Measurements from ENCODE around the gene DROSHA.
"Not testable (repeated sequence)": the region's sequence is repeated elsewhere in the genome, so short reads cannot be mapped to it uniquely, and the experiment has no call there.

DROSHA gene

GRCh38 chr5:31561946-31562345, 30.1 kb upstream of the DROSHA start:
- H3K9me3 ChIP-seq (replicated peaks in 1 of 11) = peaks cover 18 to 33% (median 27%) of the 10 kb centered on the region in 11 experiments
- peaks cover 2 to 13% (median 6%) of the 10 kb centered on the region in 11 experiments; a peak in 14 of 22 replicates for H3K36me3 ChIP-seq
- no peak for TF ChIP-seq Cebpa-rat (IDR thresholded peaks at IDR 0.05)
- H3K4me1 ChIP-seq = peaks cover 0 to 14% (median 0%) of the 10 kb centered on the region in 10 experiments; a peak in 2 of 20 replicates
- H3K4me3 ChIP-seq = no peak overlapping the region
- H3K27ac ChIP-seq = no peak overlapping the region
- no peak overlapping the region for H3K4me2 ChIP-seq
- no peaks in the 10 kb centered on the region for H4K20me1 ChIP-seq
- H3K27me3 ChIP-seq = no peaks in the 10 kb centered on the region
- H3K9ac ChIP-seq = no peak overlapping the region

DNA sequence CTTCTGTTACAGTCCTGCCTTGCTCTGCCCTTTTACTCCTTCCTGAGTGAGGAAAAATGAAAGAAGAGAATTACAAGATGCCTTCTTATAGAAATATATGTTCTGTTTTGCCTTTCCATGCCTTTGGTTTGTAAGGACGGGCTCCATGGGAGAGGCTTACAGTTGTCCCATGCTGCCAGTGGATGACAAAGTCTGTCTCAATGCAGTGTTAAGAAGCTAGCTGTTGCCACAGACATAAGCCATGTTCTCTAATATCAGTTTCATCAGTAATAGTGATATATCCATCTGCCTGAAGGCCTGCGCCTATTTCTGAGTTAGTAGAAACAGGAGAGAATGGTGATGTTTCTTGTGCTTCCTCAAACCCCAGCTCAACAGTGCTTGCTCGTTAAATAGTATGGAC, 28.0 kb upstream of the DROSHA start:
- Histone ChIP-seq H3K9ac (no peak overlapping the region), H3K36me3 (peaks cover 18 to 32% (median 23%) of the 10 kb centered on the region in 11 experiments), H3K27ac (no peak overlapping the region), H3K4me2 (no peak overlapping the region), H3K9me3 (replicated peaks in 1 of 11) (peaks cover 8 to 14% (median 12%) of the 10 kb centered on the region in 11 experiments), H4K20me1 (no peaks in the 10 kb centered on the region), H3K4me1 (0 out of 20 replicates have a peak, but pooled peaks cover 0 to 6% (median 0%) of the 10 kb centered on the region in 10 experiments), H3K27me3 (no peaks in the 10 kb centered on the region), H3K4me3 (no peak overlapping the region)
- TF ChIP-seq Cebpa-rat (IDR thresholded peaks at IDR 0.05) = no peak

DNA sequence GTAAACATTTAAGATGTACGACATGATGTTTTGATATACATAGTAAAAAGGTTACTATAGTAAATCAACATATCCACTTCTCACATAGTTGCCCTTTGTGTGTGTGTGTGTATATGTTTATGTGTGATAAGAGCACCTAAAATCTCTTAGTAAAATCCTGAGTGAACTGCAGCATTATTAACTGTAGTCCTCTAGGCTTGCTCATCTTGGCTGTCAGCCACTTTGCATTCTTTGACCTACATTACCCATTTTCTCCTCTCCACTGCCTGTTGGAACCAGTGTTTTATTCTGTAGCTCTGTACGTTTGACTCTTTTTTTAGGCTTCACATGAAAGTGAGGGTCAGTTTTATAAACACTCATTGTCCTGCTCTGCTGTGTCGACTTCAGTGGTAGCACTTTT, 24.6 kb upstream of the DROSHA start:
- H3K9me3 ChIP-seq (replicated peaks in 1 of 11) = no peaks in the 10 kb centered on the region
- no peak overlapping the region for H3K9ac ChIP-seq
- no peaks in the 10 kb centered on the region for H3K27me3 ChIP-seq
- no peak overlapping the region for H3K27ac ChIP-seq
- H3K4me1 ChIP-seq = no peaks in the 10 kb centered on the region
- no peak for TF ChIP-seq Cebpa-rat (IDR thresholded peaks at IDR 0.05)
- H3K4me3 ChIP-seq = no peak overlapping the region
- no peak overlapping the region for H3K4me2 ChIP-seq
- H4K20me1 ChIP-seq = no peaks in the 10 kb centered on the region
- peaks cover 47 to 65% (median 57%) of the 10 kb centered on the region in 11 experiments for H3K36me3 ChIP-seq

- H3K9ac ChIP-seq = no peak overlapping the region
- no peak for TF ChIP-seq Cebpa-rat (IDR thresholded peaks at IDR 0.05)
- H3K9me3 ChIP-seq (replicated peaks in 1 of 11) = no peaks in the 10 kb centered on the region
- H4K20me1 ChIP-seq = no peaks in the 10 kb centered on the region
- H3K27ac ChIP-seq = no peak overlapping the region
- H3K36me3 ChIP-seq = peaks cover 51 to 73% (median 68%) of the 10 kb centered on the region in 11 experiments
- no peak overlapping the region for H3K4me2 ChIP-seq
- no peaks in the 10 kb centered on the region for H3K4me1 ChIP-seq
- H3K27me3 ChIP-seq = no peaks in the 10 kb centered on the region
- H3K4me3 ChIP-seq = no peak overlapping the region
These were observed 22.7 kb upstream of the DROSHA start for GRCh38 chr5:31554552-31554951.

GRCh38 chr5:31553863-31554262, 22.0 kb upstream of the DROSHA start:
- Histone ChIP-seq H3K27ac (no peak overlapping the region), H4K20me1 (no peaks in the 10 kb centered on the region), H3K4me2 (no peak overlapping the region), H3K4me3 (no peak overlapping the region), H3K27me3 (no peaks in the 10 kb centered on the region), H3K9ac (no peak overlapping the region), H3K4me1 (no peaks in the 10 kb centered on the region), H3K36me3 (peaks cover 56 to 80% (median 74%) of the 10 kb centered on the region in 11 experiments), H3K9me3 (replicated peaks in 1 of 11) (no peaks in the 10 kb centered on the region)
- TF ChIP-seq Cebpa-rat (IDR thresholded peaks at IDR 0.05) = no peak

DNA sequence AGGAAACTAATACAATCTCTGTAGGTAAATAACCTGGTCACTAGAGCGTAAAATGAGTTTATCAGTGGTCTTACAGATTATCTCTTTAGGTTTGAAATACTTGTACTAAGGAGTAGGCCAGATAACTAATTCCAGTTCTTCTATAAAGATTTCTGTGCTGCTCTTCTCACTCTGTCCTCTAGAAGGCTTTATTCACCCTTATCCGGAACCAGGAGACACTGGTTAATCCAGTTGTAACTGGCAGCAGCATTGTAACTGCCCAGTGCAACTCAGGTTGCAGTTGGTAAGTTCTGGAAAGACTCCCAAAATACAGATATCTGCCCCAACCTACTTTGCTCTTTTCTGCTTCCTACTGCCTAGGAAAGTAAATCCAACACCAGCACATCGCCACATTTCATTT, 20.0 kb upstream of the DROSHA start:
- Histone ChIP-seq H3K9me3 (replicated peaks in 1 of 11) (peaks cover 0 to 7% (median 0%) of the 10 kb centered on the region in 11 experiments; a peak in 2 of 22 replicates), H3K4me3 (no peak overlapping the region), H3K27ac (no peak overlapping the region), H3K27me3 (no peaks in the 10 kb centered on the region), H3K4me1 (no peaks in the 10 kb centered on the region), H3K36me3 (peaks cover 69 to 92% (median 85%) of the 10 kb centered on the region in 11 experiments), H4K20me1 (no peaks in the 10 kb centered on the region), H3K9ac (no peak overlapping the region), H3K4me2 (no peak overlapping the region)
- TF ChIP-seq Cebpa-rat (IDR thresholded peaks at IDR 0.05) = no peak

DNA sequence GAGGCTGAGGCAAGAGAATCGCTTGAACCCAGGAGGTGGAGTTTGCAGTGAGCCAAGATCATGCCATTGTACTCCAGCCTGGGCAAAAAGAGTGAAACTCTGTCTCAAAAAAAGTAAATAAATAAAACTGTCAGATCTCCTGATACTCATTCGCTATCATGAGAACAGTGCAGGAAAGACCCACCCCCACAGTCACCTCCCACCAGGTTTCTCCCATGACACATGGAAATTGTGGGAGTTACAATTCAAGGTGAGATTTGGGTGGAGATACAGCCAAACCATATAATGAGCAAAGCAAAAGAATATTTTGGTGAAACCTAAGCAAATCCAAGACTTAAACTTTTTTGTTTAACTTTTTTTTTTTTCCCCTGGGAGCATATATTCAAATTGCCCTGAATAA, 17.2 kb upstream of the DROSHA start:
- H3K36me3 ChIP-seq = peaks cover 77 to 92% (median 81%) of the 10 kb centered on the region in 11 experiments
- H3K27ac ChIP-seq; H3K9ac ChIP-seq; H3K4me2 ChIP-seq; H3K4me1 ChIP-seq; H3K4me3 ChIP-seq; H3K9me3 ChIP-seq (replicated peaks in 1 of 11); H3K27me3 ChIP-seq; H4K20me1 ChIP-seq: not testable (repeated sequence)

DNA sequence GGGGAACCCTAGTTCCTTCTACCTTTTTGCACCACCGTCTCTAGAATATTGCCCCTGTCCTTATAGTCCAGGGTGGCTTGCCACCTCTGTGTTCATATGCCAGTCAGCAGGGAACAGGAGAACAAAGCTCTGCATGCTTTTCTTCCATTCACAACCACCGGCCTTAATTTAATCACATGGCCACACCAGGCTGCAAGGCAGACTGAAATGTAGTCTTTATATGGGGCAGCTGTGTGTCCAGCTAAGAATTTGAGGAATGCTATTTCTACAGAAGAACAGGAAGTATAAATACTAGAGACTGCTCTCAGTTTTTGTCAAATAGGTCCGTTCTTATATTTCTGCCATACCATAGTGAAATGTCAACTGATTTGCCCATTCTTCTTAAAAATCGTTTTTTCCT, 6.0 kb upstream of the DROSHA start:
- H4K20me1 ChIP-seq = peaks cover 0 to 8% (median 0%) of the 10 kb centered on the region in 11 experiments; a peak in 1 of 22 replicates
- peaks cover 11 to 20% (median 14%) of the 10 kb centered on the region in 10 experiments for H3K4me1 ChIP-seq
- H3K27ac ChIP-seq = no peak overlapping the region
- no peak overlapping the region for H3K9ac ChIP-seq
- peaks cover 76 to 94% (median 86%) of the 10 kb centered on the region in 11 experiments for H3K36me3 ChIP-seq
- H3K9me3 ChIP-seq (replicated peaks in 1 of 11) = no peaks in the 10 kb centered on the region
- H3K4me2 ChIP-seq = no peak overlapping the region
- no peak overlapping the region for H3K4me3 ChIP-seq
- no peaks in the 10 kb centered on the region for H3K27me3 ChIP-seq
- TF ChIP-seq Cebpa-rat (IDR thresholded peaks at IDR 0.05) = no peak

- Histone ChIP-seq H4K20me1 (peaks cover 0 to 8% (median 0%) of the 10 kb centered on the region in 11 experiments; a peak in 1 of 22 replicates), H3K4me2 (no peak overlapping the region), H3K27me3 (no peaks in the 10 kb centered on the region), H3K4me1 (peaks cover 13 to 21% (median 15%) of the 10 kb centered on the region in 10 experiments), H3K9me3 (replicated peaks in 1 of 11) (no peaks in the 10 kb centered on the region), H3K4me3 (no peak overlapping the region), H3K36me3 (peaks cover 70 to 89% (median 81%) of the 10 kb centered on the region in 11 experiments), H3K27ac (no peak overlapping the region), H3K9ac (no peak overlapping the region)
- no peak for TF ChIP-seq Cebpa-rat (IDR thresholded peaks at IDR 0.05)
These were observed 5.5 kb upstream of the DROSHA start for GRCh38 chr5:31537349-31537748.

DNA sequence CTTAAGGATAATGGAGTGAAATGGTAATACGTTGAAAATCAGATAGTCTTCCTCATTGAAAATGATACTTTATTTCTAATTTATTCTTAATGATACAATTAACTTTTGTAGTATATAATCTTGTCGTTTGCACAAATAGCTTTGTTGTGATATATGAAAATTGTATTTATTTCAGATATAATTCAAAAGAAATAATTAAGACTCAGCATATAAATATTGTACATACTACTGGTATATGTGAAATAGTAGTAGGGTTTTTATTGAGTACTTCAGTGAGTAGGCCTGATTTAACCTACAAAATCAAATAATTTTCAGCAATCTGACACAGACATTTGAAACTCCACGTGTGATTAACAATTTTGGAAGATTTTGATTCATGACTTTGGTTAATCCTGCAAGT, 5.0 kb upstream of the DROSHA start:
- Histone ChIP-seq H3K36me3 (peaks cover 66 to 85% (median 76%) of the 10 kb centered on the region in 11 experiments), H3K4me3 (no peak overlapping the region), H3K4me1 (peaks cover 13 to 21% (median 15%) of the 10 kb centered on the region in 10 experiments), H3K27me3 (no peaks in the 10 kb centered on the region), H3K9ac (no peak overlapping the region), H3K27ac (no peak overlapping the region), H3K4me2 (no peak overlapping the region), H3K9me3 (replicated peaks in 1 of 11) (no peaks in the 10 kb centered on the region), H4K20me1 (peaks cover 0 to 8% (median 0%) of the 10 kb centered on the region in 11 experiments; a peak in 1 of 22 replicates)
- TF ChIP-seq Cebpa-rat (IDR thresholded peaks at IDR 0.05) = no peak
